K562 (cell line): Measurements from ENCODE around the gene ARMC9. TPM values are rescaled to one million over a fixed set of nuclear protein-coding genes. Genes with fewer than 3 reads are reported as not detected.

ENCODE experiments used
- ARID4B ChIP-seq: sonication (generic); formaldehyde crosslinking; IDR thresholded peaks from 2 replicates; pipeline ENCODE4 v1.8.0; 2022; ENCODE audit warnings: mild to moderate bottlenecking, missing genetic modification reagents
- HDAC1 ChIP-seq, 2 experiments: fragments of 450-650 bp; IDR thresholded peaks; 2 replicates each; pipeline ENCODE4 v1.6.1; 2016 to 2017; ENCODE audit warnings: inconsistent platforms in 1 of 2, mild to moderate bottlenecking in 1 of 2, moderate library complexity in 1 of 2
- IRF1 ChIP-seq: sonication (generic); formaldehyde crosslinking; IDR thresholded peaks from 2 replicates; pipeline ENCODE4 v1.8.0; 2022; ENCODE audit warnings: missing genetic modification reagents, mild to moderate bottlenecking, borderline replicate concordance
- KAT7 ChIP-seq: sonication (generic); formaldehyde crosslinking; IDR thresholded peaks from 2 replicates; pipeline ENCODE4 v1.8.0; 2022; ENCODE audit warnings: missing genetic modification reagents, mild to moderate bottlenecking, borderline replicate concordance
- SRSF1 ChIP-seq: fragments of 200-400 bp; formaldehyde crosslinking; IDR thresholded peaks from 2 replicates; pipeline ENCODE4 v1.6.1; 2017; ENCODE audit warnings: mild to moderate bottlenecking, low read depth, low read length, moderate library complexity
- polyA plus RNA-seq, 8 experiments: library from polyadenylated mRNA; depleted of rRNA in 4 of 8; stranded (reverse) in 5 of 8; unstranded in 3 of 8; fragments of >200 nt; fragmentation: Nextera tagmentation in 2 of 8; fragmentation: Illumina TruSeq in 1 of 8; extraction: Ambion mirVana in 2 of 8; extraction: Trizol in 1 of 8; gene quantifications; 2 replicates each; pipeline versions ENCODE4 v1.2.1 to v1.2.3, GENCODE V29; 2011 to 2014; ENCODE audit warnings: inconsistent platforms in 1 of 8, missing spikeins in 1 of 8
- total RNA-seq, 7 experiments: library from RNA; depleted of rRNA in 6 of 7; stranded (reverse); fragments of >200 nt in 6 of 7; fragmentation: Illumina TruSeq in 2 of 7; extraction: Trizol in 2 of 7; gene quantifications; 2 replicates each; pipeline versions ENCODE4 v1.2.1 to v1.2.3, GENCODE V29; 2011 to 2021; ENCODE audit warnings: low replicate concordance in 1 of 7

ARMC9 gene
- total and polyA plus RNA-seq, 9 of the 15 experiments (the other 6 are each of a cell fraction or from before 2014, with no cell fraction given): 0.36 to 2.3 (median 1.1) TPM

GRCh38 chr2:231294571-231295362 lies 96.3 kb downstream of the ARMC9 start (continued):
- TF ChIP-seq ARID4B (CRISPR knock-in tag) (no peak), IRF1 (CRISPR knock-in tag) (no peak), SRSF1 (no peak), KAT7 (no peak), HDAC1 (IDR thresholded peaks at IDR 0.05) (no peak)
